Immature natural killer cell (primary cell): ENCODE measurements around the gene SPNS1. TPM values are rescaled to one million over a fixed set of nuclear protein-coding genes. Genes with fewer than 3 reads are reported as not detected.
"Not testable (repeated sequence)": the region's sequence is repeated elsewhere in the genome, so short reads cannot be mapped to it uniquely, and the experiment has no call there.

ENCODE experiments used
- DNase-seq, 3 donors: peaks; one replicate each; pipeline ENCODE4 v3.0.0; 2022; ENCODE audit warnings: mixed read lengths in 1 of 3
- H3K27ac Mint-ChIP-seq, 6 donors: one replicate each; pipeline ENCODE4 v1.8.0; 2020; ENCODE audit warnings: mixed read lengths in 6 of 6, mild to moderate bottlenecking in 5 of 6, inconsistent platforms in 4 of 6, moderate library complexity in 3 of 6
- H3K27me3 Mint-ChIP-seq, 3 donors: one replicate each; pipeline ENCODE4 v1.8.0; 2020 to 2021; ENCODE audit warnings: low read depth in 3 of 3, mild to moderate bottlenecking in 3 of 3, mixed read lengths in 3 of 3, moderate library complexity in 3 of 3, inconsistent platforms in 1 of 3
- H3K36me3 Mint-ChIP-seq, 3 donors: one replicate each; pipeline ENCODE4 v1.8.0; 2020; ENCODE audit warnings: mixed read lengths in 3 of 3, inconsistent platforms in 2 of 3, mild to moderate bottlenecking in 2 of 3
- H3K4me1 Mint-ChIP-seq, 2 donors: one replicate each; pipeline ENCODE4 v1.8.0; 2020; ENCODE audit warnings: inconsistent platforms in 2 of 2, mild to moderate bottlenecking in 2 of 2, mixed read lengths in 2 of 2, moderate library complexity in 1 of 2
- H3K4me3 Mint-ChIP-seq, 5 donors: one replicate each; pipeline ENCODE4 v1.8.0; 2020; ENCODE audit warnings: mild to moderate bottlenecking in 5 of 5, mixed read lengths in 5 of 5, inconsistent platforms in 3 of 5, moderate library complexity in 3 of 5
- H3K9me3 Mint-ChIP-seq, 6 donors: one replicate each; pipeline ENCODE4 v1.8.0; 2020; ENCODE audit warnings: mild to moderate bottlenecking in 6 of 6, mixed read lengths in 6 of 6, inconsistent platforms in 4 of 6, moderate library complexity in 3 of 6
- polyA plus RNA-seq, 3 donors: library from polyadenylated mRNA; unstranded; fragments of 300-500 nt; fragmentation: Illumina TruSeq; gene quantifications; one replicate each; pipeline ENCODE4 v1.2.3, GENCODE V29; 2021

The SPNS1 gene, protein sequence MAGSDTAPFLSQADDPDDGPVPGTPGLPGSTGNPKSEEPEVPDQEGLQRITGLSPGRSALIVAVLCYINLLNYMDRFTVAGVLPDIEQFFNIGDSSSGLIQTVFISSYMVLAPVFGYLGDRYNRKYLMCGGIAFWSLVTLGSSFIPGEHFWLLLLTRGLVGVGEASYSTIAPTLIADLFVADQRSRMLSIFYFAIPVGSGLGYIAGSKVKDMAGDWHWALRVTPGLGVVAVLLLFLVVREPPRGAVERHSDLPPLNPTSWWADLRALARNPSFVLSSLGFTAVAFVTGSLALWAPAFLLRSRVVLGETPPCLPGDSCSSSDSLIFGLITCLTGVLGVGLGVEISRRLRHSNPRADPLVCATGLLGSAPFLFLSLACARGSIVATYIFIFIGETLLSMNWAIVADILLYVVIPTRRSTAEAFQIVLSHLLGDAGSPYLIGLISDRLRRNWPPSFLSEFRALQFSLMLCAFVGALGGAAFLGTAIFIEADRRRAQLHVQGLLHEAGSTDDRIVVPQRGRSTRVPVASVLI
- 10 to 100 TPM; 21.1 to 53.1 (median 30.2) TPM for polyA plus RNA-seq

DNA sequence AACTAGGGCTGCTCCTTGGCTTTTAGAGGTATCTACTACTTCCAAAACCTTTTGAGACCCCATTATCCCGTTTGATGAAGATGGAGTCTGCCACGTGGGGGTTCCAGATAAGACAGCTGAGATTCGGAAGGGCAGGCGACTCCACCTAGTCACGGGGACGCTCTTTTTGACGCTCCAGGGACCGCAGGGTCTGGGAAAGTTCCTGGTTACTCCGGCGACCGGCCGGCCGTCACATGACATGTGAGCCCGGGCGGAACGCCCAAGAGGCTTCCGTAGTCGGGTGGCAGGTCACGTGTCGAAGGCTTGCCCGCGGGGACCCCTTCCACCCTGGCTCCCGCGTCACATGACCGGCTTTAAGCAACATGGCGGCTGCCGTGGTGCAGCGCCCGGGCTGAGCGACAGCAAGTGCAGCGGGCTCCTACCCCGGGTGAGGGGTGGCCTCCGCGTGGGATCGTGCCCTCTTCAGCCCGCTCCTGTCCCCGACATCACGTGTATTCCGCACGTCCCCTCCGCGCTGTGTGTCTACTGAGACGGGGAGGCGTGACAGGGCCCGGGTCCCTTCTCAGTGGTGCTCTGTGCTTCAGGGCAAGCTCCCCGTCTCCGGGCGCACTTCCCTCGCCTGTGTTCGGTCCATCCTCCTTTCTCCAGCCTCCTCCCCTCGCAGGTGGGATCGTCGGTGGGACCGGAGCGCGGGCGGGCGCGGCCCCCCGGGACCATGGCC, at the start of gene SPNS1:
Gene SPNS1, plus strand, starts transcription at position 342 of the 721 bp plus-strand sequence. Its CDS starts 374 bp downstream, at position 716.
- Mint-ChIP-seq H3K36me3 (peaks cover 4 to 8% (median 5%) of the 10 kb centered on the region in 3 donors), H3K4me3 (peak within 1 kb of the TSS; percentile 93 to 99 (median 97)), H3K27me3 (peaks cover 6 to 15% (median 11%) of the 10 kb centered on the region in 3 donors), H3K4me1 (peaks cover 30 to 37% of the 10 kb centered on the region in 2 donors), H3K27ac (peak within 1 kb of the TSS; percentile 88 to 98 (median 96)), H3K9me3 (no peaks in the 10 kb centered on the region)
- peak; percentile 91 to 94 (median 92) for DNase-seq

DNA sequence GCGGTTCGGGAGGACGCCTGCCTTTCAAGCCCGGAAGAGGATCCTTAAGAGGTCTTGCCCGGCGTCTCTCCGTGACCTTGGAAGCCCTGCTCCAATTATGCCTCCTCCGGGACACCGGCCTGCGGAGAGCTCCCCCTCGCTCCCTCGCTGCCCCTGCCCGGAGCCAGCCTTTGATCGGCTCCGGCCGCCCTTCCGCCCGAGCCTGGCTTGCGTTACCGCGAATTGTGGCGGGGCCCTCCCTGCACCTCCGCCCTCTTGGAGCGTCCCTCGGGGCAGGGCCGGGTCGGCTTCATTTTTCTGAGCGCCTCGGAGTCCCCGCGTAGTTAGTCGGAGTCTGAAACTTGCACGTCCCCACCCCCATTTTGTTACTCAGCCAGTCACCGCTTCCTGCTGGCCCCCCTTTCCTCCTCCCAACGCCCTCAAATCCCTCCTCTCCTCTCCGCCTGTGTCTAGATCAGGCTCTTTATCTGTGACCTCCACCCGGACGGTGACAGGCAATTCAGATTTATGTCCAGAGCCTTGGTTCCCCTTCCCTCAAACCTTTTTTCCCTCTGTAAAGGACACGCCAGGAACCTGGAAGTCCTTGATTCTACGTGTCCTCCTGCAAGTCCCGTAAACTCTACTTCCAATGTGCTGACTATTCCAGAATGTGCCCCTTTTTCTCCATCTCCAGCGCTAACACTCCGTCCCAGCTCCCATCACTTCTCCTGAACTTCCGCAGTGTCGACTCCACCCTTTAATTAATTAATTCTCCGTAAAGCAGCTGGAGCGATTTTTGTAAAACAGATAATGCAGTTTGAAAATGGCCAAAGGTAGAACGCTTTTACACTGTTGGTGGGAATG, 49.0 kb upstream of the SPNS1 start:
- Mint-ChIP-seq H3K27ac (peak overlapping the region; percentile 95 to 99 (median 99)), H3K4me1 (peaks cover 26 to 31% of the 10 kb centered on the region in 2 donors), H3K9me3 (no peaks in the 10 kb centered on the region), H3K36me3 (peaks cover 0 to 9% (median 5%) of the 10 kb centered on the region in 3 donors), H3K4me3 (peak overlapping the region; percentile 96 to 99 (median 98)), H3K27me3 (peaks cover 6 to 14% (median 11%) of the 10 kb centered on the region in 3 donors)
- peak; percentile 90 to 91 (median 91) for DNase-seq

DNA sequence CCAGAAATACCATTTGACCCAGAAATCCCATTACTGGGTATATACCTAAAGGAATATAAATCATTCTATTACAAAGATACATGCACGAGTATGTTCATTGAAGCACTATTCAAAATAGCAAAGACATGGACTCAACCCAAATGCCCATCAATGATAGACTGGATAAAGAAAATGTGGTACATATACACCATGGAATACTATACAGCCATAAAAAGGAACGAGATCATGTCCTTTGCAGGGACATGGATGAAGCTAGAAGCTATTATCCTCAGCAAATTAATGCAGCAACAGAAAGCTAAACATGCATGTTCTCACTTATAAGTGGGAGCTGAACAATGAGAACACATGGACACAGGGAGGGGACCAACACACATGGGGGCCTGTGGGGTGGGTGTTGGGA, 48.3 kb upstream of the SPNS1 start:
- peaks cover 32 to 38% of the 10 kb centered on the region in 2 donors for H3K4me1 Mint-ChIP-seq
- peaks cover 6 to 14% (median 11%) of the 10 kb centered on the region in 3 donors for H3K27me3 Mint-ChIP-seq
- not testable (repeated sequence) for DNase-seq, H3K9me3 Mint-ChIP-seq, H3K36me3 Mint-ChIP-seq
- peak overlapping the region; percentile 95 to 99 (median 99) for H3K27ac Mint-ChIP-seq
- H3K4me3 Mint-ChIP-seq, result peak overlapping the region; percentile 96 to 99 (median 98)

DNA sequence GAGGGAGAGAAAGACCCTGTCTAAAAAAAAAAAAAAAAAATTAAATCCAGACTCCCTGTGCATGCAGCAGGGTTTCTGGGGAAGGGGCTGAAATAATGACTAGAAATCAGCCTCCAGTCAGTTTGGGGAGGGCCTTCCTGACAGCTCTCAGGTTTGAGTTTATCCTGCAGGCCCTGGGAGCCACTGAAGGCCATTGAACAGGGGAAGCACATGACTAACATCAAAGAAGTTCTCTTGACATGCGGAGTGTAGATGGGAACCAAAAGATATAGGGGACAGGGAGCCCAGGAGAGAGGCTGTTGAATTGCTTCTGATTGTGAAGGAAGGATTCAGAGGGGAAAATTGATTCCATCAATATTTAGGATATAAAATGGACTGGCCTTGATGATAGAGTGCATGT, 46.8 kb upstream of the SPNS1 start:
- peak overlapping the region in 2 of 6 donors; percentile 64 to 76 for H3K27ac Mint-ChIP-seq
- peaks cover 33 to 47% of the 10 kb centered on the region in 2 donors for H3K4me1 Mint-ChIP-seq
- peaks cover 0 to 5% (median 0%) of the 10 kb centered on the region in 3 donors for H3K36me3 Mint-ChIP-seq
- no peak for DNase-seq
- H3K9me3 Mint-ChIP-seq, result no peaks in the 10 kb centered on the region
- H3K4me3 Mint-ChIP-seq, result peak overlapping the region in 1 of 5 donors; percentile 15
- H3K27me3 Mint-ChIP-seq, result peaks cover 6 to 14% (median 13%) of the 10 kb centered on the region in 3 donors

DNA sequence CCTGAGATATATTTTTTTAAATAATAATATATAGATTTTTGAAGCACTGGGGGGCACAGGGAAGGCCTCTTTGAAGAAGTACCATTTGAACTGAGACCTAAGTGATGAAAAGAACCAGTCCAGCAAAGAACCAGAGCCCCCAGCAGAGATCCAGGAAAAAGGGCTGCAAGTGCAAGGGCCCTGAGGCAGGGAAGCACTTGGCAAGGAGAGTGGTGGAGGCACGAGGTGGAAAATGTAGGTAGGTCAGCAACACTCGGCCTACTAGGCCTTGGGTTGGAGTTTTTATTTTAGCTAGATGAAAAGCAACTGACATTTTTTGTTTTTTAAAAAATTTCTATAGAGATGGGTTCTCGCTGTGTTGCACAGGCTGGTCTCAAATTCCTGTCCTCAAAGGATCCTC, 44.4 kb upstream of the SPNS1 start:
- H3K4me1 Mint-ChIP-seq, result peaks cover 25 to 40% of the 10 kb centered on the region in 2 donors
- no peaks in the 10 kb centered on the region for H3K9me3 Mint-ChIP-seq
- peak overlapping the region; percentile 82 to 95 (median 90) for H3K27ac Mint-ChIP-seq
- no peaks in the 10 kb centered on the region for H3K36me3 Mint-ChIP-seq
- DNase-seq, result no peak
- peaks cover 5 to 9% (median 6%) of the 10 kb centered on the region in 3 donors for H3K27me3 Mint-ChIP-seq
- peak overlapping the region in 4 of 5 donors; percentile 37 to 55 (median 46) for H3K4me3 Mint-ChIP-seq

DNA sequence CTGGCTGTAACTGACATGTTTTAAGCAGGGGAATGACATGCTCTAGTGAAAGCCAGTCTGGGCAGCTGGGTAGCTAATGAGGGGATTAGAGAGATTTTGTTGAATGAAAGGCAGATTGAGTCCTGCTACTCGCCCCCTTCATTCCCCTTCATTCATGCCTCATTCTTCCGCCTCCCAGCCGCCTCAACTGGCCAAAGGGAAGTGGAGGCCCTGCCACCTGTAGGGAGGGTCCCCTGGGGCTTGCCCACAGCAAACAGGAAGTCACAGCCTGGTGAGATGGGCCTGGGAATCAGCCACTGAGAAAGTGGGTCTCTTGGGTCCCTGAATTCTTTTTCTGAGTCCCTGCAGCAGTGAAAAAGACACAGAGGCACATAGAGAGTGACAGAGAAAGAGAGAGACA, 43.9 kb upstream of the SPNS1 start:
- peak overlapping the region; percentile 3 to 62 (median 49) for H3K4me3 Mint-ChIP-seq
- no peaks in the 10 kb centered on the region for H3K9me3 Mint-ChIP-seq
- H3K27ac Mint-ChIP-seq, result peak overlapping the region; percentile 79 to 95 (median 90)
- H3K27me3 Mint-ChIP-seq, result peaks cover 1 to 6% (median 2%) of the 10 kb centered on the region in 3 donors
- no peaks in the 10 kb centered on the region for H3K36me3 Mint-ChIP-seq
- peaks cover 26 to 38% of the 10 kb centered on the region in 2 donors for H3K4me1 Mint-ChIP-seq
- DNase-seq, result peak; percentile 10 to 31 (median 15)

DNA sequence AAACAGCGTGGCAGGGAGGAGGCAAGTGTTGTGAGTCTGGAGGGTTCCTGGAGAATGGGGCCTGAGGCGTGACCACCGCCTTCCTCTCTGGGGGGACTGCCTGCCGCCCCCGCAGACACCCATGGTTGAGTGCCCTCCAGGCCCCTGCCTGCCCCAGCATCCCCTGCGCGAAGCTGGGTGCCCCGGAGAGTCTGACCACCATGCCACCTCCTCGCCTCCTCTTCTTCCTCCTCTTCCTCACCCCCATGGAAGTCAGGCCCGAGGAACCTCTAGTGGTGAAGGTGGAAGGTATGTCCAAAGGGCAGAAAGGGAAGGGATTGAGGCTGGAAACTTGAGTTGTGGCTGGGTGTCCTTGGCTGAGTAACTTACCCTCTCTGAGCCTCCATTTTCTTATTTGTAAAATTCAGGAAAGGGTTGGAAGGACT, 42.8 kb upstream of the SPNS1 start, which contains the start of gene CD19:
Gene CD19, plus strand, starts transcription at position 171 of the 425 bp plus-strand sequence. Its CDS starts 30 bp downstream, at position 201.
- Mint-ChIP-seq H3K4me1 (peaks cover 28 to 42% of the 10 kb centered on the region in 2 donors), H3K27me3 (peaks cover 0 to 3% (median 2%) of the 10 kb centered on the region in 3 donors), H3K36me3 (no peaks in the 10 kb centered on the region), H3K9me3 (no peaks in the 10 kb centered on the region), H3K4me3 (peak within 1 kb of the TSS; percentile 3 to 62 (median 49)), H3K27ac (peak within 1 kb of the TSS; percentile 79 to 95 (median 90))
- no peak for DNase-seq

DNA sequence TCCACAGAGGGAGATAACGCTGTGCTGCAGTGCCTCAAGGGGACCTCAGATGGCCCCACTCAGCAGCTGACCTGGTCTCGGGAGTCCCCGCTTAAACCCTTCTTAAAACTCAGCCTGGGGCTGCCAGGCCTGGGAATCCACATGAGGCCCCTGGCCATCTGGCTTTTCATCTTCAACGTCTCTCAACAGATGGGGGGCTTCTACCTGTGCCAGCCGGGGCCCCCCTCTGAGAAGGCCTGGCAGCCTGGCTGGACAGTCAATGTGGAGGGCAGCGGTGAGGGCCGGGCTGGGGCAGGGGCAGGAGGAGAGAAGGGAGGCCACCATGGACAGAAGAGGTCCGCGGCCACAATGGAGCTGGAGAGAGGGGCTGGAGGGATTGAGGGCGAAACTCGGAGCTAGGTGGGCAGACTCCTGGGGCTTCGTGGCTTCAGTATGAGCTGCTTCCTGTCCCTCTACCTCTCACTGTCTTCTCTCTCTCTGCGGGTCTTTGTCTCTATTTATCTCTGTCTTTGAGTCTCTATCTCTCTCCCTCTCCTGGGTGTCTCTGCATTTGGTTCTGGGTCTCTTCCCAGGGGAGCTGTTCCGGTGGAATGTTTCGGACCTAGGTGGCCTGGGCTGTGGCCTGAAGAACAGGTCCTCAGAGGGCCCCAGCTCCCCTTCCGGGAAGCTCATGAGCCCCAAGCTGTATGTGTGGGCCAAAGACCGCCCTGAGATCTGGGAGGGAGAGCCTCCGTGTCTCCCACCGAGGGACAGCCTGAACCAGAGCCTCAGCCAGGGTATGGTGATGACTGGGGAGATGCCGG, 42.0 kb upstream of the SPNS1 start:
- no peaks in the 10 kb centered on the region for H3K36me3 Mint-ChIP-seq
- H3K27ac Mint-ChIP-seq, result peak overlapping the region in 3 of 6 donors; percentile 67 to 68 (median 68)
- H3K4me3 Mint-ChIP-seq, result peak overlapping the region in 1 of 5 donors; percentile 33
- H3K9me3 Mint-ChIP-seq, result no peaks in the 10 kb centered on the region
- H3K27me3 Mint-ChIP-seq, result peaks cover 0 to 3% (median 2%) of the 10 kb centered on the region in 3 donors
- peaks cover 31 to 43% of the 10 kb centered on the region in 2 donors for H3K4me1 Mint-ChIP-seq
- no peak for DNase-seq

DNA sequence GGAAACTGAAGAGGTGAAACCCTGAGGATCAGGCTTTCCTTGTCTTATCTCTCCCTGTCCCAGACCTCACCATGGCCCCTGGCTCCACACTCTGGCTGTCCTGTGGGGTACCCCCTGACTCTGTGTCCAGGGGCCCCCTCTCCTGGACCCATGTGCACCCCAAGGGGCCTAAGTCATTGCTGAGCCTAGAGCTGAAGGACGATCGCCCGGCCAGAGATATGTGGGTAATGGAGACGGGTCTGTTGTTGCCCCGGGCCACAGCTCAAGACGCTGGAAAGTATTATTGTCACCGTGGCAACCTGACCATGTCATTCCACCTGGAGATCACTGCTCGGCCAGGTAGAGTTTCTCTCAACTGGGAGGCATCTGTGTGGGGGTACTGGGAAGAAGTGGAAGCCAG, 41.4 kb upstream of the SPNS1 start:
- Mint-ChIP-seq H3K4me1 (peaks cover 31 to 43% of the 10 kb centered on the region in 2 donors), H3K4me3 (no peak overlapping the region), H3K27ac (no peak overlapping the region), H3K36me3 (no peaks in the 10 kb centered on the region), H3K9me3 (no peaks in the 10 kb centered on the region), H3K27me3 (peaks cover 0 to 3% (median 3%) of the 10 kb centered on the region in 3 donors)
- no peak for DNase-seq

DNA sequence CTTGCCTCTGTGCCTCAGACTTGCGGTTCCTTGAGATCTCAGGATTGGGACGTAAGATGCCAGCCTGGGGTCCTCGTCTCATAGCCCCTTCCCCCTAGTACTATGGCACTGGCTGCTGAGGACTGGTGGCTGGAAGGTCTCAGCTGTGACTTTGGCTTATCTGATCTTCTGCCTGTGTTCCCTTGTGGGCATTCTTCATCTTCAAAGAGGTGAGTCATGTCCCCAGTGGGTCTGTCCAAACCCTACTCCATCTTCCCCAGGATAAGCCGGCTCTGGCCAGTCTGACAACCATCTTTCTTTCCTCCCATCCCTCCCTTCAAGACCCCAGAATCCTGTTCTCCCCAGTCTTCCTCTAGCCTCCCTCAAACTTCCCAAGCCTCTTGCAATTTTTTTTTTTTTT, 39.2 kb upstream of the SPNS1 start:
- no peak for DNase-seq
- H3K36me3 Mint-ChIP-seq, result no peaks in the 10 kb centered on the region
- H3K4me3 Mint-ChIP-seq, result peak overlapping the region in 2 of 5 donors; percentile 34 to 69
- peaks cover 28 to 38% of the 10 kb centered on the region in 2 donors for H3K4me1 Mint-ChIP-seq
- no peaks in the 10 kb centered on the region for H3K9me3 Mint-ChIP-seq
- peaks cover 0 to 3% (median 3%) of the 10 kb centered on the region in 3 donors for H3K27me3 Mint-ChIP-seq
- H3K27ac Mint-ChIP-seq, result peak overlapping the region in 2 of 6 donors; percentile 22 to 63

DNA sequence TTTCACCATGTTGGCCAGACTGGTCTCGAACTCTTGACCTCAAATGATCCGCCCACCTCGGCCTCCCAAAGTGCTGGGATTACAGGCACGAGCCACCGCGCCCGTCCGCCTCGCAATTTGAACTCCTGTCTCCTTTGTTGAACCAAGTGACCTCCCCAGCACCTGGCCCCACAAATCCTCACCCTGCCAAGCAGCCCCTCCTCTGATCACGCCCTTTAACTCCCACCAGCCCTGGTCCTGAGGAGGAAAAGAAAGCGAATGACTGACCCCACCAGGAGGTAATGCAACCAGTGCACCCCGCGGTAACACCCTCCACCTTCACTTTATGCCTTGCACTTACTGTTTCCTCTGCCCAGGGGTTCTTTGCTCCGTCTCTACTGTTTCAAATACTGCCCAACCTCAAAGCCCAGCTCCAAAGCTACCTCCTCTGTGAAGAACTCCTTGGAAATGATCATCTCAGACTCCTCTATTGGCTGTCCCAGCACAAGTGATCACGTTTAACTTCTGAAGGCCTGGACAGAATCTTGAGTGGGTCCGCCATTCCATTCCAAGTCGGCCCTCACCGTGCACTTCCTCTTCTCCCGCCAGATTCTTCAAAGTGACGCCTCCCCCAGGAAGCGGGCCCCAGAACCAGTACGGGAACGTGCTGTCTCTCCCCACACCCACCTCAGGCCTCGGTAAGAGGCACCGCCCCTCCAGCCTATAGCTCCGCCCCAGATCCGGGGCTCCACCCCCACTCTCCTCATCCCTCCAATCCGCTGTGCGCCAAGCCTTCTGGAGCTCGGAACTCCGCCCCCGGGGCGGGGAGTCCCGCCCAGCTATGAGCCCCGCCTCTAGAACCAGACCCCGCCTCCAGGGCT, 38.4 kb upstream of the SPNS1 start:
- Mint-ChIP-seq H3K9me3 (no peaks in the 10 kb centered on the region), H3K36me3 (no peaks in the 10 kb centered on the region), H3K4me1 (peaks cover 20 to 30% of the 10 kb centered on the region in 2 donors), H3K27ac (peak overlapping the region; percentile 38 to 73 (median 60)), H3K27me3 (peaks cover 0 to 4% (median 3%) of the 10 kb centered on the region in 3 donors), H3K4me3 (peak overlapping the region; percentile 75 to 85 (median 81))
- DNase-seq, result peak; percentile 85 to 88 (median 87)
